Stimulated activated CD8-positive, alpha-beta memory T cell treated with anti-CD3 and anti-CD28 coated beads, Interleukin-2, amount 100 ng/mL, for 1 hour (primary cell): ENCODE measurements around the gene ABHD17C.

ENCODE experiments used
- DNase-seq, 2 donors: peaks; one replicate each; pipeline ENCODE4 v3.0.0-alpha.2; 2020; ENCODE audit warnings: low read depth in 2 of 2

Gene ABHD17C

DNA sequence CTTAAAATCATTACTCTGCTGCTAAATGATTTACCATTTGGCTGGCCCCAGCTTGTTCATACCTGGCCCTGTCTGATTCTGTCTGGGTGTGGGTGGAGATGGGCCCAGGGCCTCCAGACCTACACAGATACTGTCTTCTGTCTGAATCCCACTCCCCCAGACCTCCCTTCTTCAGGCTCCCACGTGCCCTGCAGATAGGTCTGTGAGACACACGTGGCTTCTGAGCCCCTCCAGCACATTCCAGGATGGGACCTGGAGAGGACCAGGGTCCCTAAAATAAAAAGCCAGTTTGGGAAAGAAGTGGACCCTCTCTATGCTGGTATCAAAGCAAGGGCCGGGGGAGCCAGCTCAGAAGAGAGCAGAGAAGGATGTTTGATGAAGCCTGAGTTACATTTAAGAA, 69.4 kb downstream of the ABHD17C start:
- no peak for DNase-seq

DNA sequence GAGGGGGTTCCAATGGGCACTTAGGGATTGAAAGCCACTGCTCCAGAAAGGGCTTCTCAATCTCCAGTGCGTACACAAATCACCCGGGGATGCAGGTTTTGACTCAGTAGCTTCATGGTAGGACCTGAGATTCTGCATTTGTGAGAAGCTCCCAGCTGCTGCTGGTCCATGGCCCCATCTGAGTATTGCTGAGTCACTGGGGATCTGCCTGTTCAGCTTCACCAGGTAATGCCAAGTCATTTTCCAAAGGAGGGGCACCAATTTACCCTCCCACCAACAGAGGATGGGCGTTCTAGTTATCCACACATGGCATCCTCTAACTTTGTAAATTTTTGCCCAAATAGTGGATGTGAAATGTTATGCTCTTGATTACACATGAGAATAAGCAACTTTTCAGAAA, 71.2 kb downstream of the ABHD17C start:
- no peak for DNase-seq

DNA sequence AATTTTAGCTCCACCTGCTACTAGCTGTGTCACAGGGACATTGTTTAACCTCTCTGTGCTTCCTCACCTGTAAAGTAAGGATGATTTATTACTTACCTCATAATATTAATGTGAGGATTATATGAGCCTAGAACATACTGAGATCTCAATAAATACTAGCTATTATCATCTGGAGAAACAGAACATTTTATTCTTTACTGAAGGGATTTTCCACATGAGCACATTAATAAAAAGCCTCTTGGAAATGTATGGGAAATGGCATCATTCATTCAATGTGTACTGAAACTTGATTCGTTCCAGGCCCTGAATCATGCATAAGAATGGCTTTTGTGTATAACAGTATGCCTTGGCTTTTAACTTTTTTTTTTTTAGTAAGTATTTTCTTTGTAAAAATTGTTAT, 73.0 kb downstream of the ABHD17C start:
- no peak for DNase-seq

DNA sequence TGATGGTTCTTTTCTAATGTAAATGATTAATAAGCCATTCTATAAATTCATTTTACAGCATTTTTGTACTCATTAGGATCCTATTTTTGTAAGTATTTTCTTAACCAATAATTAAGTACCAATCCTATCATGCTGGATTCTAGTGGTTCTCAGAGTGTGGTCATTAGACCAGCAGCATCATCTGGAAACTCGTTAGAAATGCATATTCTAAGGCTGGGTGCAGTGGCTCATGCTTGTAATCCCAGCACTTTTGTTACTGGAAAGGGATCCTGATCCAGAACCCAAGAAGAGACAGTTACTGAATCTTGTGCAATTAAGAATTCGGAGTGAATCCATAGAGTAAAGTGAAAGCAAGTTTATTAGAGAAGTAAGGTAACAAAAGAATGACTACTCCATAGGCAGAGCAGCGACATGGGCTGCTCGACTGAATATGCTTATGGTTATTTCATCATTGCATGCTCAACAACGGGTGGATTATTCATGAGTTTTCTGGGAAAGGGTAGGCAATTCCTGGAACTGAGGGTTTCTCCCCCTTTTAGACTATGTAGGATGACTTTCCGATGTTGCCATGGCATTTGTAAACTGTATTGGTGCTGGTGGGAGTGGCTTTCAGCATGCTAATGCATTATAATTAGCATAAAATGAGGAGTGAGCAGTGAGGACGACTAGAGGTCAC, 74.2 kb downstream of the ABHD17C start:
- DNase-seq: no peak

DNA sequence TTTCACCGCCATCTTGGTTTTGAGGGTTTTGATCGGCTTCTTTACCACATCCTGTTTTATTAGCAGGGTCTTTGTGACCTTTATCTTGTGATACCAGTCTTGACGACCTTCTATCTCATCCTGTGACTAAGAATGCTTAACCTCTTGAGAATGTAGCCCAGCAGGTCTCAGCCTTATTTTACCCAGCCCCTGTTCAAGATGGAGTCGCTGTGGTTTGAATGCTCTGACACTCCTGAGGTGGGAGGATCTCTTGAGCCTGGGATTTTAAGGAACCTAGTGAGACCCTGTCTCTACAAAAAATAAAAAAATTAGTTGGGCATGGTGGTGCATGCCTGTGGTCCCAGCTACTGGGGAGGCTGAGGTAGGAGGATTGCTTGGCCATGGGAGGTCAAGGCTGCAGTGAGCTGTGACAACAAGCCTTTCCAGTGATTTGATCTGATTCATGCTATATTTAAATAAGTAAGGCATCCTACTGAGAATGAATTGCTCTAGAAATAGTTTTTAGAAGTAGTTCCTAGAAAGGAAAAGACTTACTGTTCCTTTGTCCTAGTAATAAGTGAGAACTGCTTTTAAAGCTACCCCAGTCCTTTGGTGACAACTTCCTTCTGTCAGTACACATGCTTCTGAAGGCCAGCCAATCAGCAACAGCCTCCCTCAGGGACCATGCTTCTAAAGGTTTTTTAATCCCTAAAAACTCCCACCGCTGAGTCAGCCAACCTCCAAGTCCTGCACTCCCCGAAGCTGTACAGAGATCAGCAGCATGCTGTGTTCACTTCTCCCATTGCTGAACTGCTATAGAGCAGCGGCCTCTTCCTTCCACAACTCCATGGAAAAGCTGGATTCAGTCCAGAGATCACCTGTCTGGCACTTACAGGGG, 75.0 kb downstream of the ABHD17C start:
- DNase-seq: no peak

DNA sequence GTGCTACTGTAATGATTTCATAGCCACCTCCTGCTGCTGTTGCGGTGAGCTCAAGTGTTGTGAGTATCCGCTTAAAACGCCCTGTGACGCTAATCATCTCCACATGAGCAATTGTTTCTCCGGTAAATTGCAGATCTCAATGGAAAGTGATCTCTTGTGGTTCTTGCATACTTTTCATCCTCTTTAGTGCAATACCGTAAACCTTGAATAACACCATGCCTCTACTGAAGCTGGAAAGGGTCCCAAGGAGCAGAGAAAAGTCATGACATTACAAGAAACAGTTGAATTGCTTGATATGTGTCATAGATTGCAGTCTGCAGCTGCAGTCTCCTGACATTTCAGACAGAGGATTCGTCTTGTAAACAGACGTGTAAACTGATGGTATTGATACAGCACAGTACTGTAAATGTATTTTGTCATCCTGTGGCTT, 78.0 kb downstream of the ABHD17C start:
- DNase-seq: no peak

DNA sequence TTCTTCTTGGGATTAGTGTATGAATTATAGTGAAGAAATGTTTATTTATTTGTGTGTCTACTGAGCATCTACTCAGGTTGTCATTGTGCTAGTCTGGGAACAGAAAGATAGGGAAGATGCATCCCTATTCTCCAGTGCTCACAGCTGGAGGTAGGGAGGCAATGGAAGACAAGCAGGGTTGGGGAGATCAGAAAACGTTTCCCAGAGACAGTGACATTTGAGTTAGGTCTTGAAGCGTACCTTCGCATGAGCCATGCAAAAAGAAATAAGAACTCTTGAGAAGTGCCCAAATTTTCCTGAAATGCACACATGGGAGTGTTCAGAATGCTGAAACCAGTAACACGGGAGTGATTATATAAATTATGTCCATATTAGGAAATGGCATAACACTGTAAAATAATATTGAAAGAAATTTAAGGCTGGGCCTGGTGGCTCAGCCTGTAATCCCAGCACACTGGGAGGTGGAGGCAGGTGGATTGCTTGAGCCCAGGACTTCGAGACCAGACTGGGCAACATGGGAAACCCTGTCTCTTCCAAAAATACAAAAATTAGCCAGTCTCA, 78.8 kb downstream of the ABHD17C start:
- DNase-seq: no peak

DNA sequence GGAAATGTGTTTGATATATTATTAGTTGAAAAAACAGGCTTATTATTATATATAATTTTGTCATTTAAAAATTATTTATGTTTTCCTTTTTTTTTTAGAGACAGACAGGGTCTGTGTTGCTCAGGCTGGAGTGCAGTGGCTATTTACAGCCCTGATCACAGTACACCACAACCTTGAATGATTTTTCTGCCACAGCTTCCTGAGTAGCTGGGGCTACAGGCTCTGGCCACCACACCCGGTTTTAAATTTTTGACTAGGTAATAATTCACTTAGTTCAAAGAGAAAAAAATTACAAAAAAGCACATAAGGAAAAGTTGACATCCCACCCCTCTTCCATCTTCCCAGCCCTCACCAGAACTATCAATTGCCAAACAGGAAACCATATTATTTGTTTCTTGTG, 79.4 kb downstream of the ABHD17C start:
- DNase-seq: no peak

DNA sequence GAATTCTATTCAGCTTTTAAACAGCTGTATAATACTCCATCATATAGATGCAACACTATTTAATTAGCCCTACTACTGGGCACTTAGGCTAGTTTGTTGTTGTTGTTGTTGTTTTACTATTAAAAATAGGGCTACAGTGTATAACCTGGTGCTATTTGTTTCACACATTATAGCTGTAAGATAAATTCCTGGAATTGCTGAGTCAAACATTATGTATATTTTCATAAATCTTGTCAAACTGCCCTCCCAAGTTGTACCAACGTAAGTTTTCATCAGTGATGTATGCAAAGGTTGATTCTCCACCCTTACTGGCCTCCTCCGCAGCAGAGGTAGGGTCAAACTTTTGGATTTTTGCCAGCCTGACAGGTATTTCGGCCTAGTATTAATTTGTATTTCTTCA, 80.2 kb downstream of the ABHD17C start:
- no peak for DNase-seq

DNA sequence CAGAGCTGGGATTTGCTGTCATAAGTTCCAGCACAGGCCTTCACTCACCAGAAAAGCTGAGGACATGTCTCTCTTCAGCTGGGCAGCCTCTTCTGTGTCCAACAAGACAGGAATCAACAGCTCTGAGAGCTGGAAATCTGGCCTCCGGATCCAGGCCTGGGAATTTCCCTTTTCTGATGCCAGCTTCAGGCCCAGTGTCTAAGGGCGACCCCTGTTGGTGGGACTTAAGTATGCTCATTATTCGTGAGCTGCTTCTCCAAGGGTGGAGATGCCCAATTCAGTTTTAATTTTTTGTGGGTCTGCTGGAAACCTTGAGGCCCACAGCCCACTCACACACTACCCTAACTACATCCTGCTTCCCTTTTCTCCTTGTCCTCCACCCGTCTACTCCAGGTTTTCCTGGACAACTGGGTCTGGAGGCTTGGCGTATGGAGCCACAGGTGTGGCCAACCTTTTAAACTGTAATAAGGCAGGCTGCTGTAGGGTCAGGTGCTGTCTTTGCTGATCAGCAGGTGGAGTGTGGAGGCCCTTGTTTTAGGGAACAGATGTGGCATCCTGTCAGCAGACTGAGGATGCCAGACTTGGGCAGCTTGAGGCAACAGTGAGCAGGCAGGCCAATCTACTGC, 81.4 kb downstream of the ABHD17C start:
- peak; percentile 16 to 44 for DNase-seq

DNA sequence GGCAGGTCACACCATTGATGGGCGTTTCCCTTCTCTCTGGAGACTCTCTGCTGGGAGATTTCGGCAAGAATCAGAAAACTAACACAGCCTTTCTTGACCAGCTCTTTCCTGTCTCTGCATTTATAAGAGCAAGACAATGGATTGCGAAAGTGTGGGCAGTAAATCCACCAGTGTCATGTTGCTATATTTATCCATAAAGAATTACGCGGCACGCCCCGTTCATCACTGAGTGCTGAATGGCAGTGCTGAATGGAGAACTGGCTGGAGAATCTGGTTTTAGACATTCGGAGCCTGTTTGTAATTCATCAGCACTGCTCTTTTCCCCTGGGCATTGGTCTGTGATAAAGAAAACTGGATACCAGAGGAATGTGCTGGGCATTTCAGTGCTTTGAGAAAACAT, 82.0 kb downstream of the ABHD17C start:
- DNase-seq: no peak

DNA sequence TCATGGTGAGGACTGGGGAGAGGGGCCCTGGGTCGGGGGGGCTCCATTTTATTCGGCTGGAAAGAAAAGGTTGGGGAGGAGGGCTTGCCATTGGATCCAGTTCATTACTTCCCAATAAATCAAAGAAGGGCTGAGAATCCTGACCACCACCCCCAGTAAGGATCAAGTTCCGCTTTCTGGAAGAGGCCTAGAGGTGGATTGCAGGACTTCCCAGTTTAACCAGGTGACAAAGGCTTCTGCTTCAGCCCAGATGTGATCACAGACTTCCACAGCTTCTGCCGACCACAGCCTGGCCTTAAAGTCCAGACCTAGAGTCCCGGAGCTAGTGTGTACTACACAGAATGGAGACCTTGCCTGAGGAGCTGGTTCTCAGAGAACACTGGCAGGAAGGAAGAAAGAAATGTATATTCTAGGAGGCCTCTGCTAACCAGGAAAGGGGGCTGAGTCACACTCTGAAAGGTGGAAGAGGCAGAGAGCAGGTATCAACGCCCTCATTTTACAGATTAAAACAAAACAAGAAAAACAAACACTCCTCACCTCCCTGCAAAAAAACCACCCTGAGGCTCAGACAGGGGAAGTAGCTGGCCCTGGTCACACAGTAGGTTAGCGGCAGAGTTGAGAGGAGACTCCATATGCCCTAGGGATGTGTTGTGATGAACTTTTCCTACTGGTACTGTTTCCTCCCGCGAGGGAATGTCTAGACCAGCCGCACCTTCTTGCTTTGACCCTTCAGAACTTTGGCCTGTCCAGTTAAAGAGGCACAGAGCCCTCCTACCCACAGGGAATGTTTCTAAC, 82.9 kb downstream of the ABHD17C start:
- no peak for DNase-seq

DNA sequence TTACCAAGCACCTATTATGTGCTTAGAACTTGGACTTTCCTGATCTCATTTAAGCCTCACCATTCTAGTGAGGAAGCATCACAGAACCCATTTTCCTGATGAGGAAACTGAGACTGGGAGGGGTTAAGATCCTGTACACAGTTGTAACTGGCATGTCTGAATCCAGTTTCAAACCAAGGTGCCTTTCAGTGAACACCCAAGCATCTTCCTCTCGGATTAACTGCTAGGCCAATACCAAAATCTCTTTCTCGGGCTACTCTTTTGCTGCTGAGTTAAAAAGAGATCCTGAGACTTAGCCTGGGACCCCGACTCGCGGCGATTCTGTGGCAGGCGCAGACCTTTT, 83.5 kb downstream of the ABHD17C start:
- no peak for DNase-seq

DNA sequence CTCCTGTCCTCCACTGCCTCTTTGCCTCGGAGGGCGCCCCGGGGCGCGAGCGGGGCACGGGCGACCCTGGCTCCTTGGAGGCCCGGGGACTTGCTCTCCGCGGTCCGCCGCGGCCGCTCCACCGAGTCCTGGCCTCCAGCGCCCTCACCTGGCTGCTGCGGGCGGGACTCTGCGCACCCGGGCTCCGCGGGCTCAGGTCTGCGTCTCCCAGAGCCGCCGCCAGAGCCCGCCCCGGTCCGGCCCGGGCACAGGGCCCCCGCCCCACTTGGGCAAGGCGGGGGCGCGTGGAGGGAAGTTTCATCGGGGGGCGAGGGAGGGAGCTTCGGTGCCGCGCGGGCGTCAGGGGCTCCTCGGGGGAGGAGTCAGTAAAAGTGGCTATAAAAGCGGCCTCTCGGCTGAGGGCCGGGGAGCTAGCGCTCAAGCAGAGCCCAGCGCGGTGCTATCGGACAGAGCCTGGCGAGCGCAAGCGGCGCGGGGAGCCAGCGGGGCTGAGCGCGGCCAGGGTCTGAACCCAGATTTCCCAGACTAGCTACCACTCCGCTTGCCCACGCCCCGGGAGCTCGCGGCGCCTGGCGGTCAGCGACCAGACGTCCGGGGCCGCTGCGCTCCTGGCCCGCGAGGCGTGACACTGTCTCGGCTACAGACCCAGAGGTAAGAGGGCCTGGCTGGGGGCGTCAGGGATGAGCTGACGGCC, 84.0 kb downstream of the ABHD17C start, which contains the start of gene CEMIP:
Gene CEMIP, plus strand, starts transcription at position 407 of the 694 bp plus-strand sequence. CDS start 94,510 bp downstream, outside the sequence.
- DNase-seq: no peak

DNA sequence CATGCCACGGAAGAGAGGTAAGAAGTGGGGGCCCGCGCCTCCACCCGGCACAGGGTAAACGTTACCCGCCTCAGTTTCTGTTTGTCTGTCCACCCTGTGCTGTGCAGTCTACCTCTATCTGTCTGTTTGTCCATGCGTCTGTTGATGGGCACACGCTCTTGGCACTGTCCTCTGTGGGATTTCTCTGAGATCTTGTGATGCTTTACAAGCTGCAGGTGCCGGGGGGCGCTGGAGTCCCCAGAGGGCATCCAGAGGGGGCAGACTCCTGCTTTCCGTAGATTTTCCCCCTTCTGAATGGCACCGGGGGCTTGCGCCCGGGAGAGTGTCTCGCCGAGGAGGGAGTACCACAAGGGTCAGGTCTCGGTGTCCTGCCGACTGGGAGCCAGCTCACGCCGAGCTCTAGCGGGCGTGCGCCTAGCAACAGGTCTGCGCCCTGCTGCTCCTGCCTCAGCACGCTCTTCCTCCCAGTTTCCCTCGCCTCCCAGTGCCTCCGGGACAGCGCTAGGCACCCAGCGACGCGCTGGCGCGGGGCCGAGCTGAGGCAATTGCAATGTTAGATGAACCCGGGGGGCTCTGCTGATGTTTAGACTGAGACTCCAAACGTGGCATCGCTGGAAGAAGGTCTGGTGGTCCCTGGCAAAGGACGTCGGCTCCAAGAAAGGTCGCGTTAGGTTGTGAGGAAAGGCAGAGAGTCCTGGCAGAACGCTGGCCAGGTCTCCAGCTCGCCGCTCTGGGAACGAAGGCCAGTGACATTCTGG, 84.7 kb downstream of the ABHD17C start:
- no peak for DNase-seq

DNA sequence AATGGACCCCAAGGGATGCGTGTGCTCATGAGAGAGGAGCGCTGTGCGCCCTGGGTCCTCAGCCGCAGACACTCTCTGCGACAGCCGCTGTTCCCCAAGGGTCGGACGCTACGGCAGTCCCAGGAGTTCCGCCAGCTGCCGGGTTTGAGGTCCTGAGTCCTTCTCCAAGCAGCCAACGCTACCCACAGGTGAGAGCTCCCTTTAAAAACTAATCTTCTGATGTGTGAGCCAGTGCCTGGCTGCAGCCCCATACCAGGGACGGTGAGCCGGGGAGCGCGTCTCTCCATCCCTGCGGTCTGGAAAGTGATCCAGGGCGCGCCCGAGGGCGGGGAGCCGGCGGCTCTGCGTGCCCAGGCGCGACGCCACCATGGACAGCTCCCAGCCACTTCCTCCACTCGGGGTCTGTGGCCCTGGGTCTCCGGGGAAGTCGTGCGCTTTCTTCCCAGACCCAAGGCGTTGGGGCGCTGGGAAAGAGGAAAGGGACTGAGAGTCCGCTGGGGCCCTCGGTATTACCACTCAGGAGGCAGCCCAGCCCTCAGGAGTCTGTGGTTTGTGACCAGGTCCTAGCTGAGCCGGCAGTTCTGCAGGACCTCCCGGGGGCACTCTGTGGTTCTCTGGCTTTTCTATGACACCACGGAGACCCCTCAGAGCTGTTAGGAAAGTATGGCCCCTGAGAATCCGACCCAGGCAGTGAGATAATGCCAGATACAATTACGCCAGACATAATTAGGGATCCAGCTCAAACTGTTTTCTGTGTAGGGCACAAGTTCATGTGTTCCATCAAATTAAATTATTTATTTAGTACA, 85.5 kb downstream of the ABHD17C start:
- no peak for DNase-seq

DNA sequence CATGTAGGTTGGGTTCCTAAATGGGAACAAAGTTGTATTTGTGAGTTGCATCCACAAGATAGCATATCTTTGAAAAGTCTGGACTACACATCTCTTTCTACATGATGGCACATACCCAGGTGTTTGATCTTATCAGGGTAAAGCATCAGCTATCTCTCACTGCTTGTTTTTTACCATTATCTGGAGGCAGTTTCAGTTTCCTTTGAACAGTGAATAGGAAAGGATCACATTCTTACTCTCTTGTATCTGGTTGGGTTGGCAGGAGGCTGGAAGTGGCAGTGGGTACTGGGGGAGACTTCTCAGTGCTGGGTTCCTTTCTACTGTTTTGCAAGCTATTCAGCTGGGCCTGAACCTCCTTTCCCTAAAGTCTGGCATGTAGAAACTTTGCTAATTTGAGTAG, 88.2 kb downstream of the ABHD17C start:
- DNase-seq: no peak

DNA sequence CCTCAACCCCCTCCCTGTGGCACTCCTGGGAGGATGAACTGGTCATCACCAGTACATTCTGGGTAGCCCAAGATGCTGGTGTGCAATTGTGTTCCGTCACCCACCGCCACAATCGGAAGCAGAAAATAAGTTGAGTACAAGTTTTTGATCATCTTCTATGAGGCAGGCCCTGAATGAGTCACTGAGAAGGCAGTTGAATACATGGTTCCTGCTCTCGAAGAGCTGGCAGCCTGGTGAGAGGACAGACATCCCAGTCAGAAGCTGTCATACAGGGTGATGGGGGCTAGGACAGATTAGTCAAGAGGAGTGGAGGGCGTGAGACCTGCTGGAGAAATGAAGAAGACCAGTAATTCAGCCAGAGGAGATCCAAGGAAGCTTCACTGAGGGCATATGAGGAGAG, 90.2 kb downstream of the ABHD17C start:
- DNase-seq: no peak

DNA sequence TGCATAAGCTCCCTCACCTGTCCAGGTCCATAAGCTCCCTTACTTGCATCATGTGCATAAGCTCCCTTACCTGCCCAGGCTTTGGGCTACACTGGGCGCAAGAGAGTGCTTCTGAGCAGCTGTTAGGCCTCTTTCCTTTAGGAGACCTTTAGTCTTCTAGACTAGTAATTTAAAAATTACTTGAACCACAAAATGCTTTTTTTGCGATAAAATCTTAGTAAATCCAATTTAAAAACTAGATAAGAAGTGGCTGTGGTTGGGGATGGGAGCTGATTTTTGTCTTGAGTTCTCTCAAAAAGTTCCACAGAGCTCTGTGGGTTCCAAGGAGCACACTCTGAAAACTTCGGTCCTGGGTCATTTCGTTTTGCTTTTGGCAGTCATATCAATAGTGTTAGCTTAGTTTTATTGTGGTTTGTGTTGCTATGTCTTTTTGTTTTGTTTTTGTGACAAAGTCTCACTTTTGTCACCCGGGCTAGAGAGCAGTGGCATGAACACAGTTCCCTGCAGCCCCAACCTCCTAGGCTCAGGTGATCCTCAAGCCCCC, 90.8 kb downstream of the ABHD17C start:
- DNase-seq: no peak
